ENCODE results near the gene PANK2. TPM values are rescaled to one million over a fixed set of nuclear protein-coding genes. Genes with fewer than 3 reads are reported as not detected.

PANK2 gene
- total RNA-seq, 1 donor from 2014 or later: 40.3 TPM

- Histone ChIP-seq H3K36me3 (ENCODE audit: control insufficient read depth, insufficient read depth, low read length) (peaks cover 2% of the 10 kb centered on the region), H3K4me3 (ENCODE audit: low read depth, low read length) (no peak overlapping the region), H3K27me3 (ENCODE audit: control insufficient read depth, insufficient read depth, low read length) (no peaks in the 10 kb centered on the region)
- TF ChIP-seq CTCF (IDR thresholded peaks at IDR 0.05; ENCODE audit: insufficient read depth, low read length, severe bottlenecking): no peak
- FAIRE-seq (no peak), DNase-seq (ENCODE audit: low read depth) (no peak)
Measured at GRCh38 chr20:3930265-3931206, 41.3 kb downstream of the PANK2 start.

DNA sequence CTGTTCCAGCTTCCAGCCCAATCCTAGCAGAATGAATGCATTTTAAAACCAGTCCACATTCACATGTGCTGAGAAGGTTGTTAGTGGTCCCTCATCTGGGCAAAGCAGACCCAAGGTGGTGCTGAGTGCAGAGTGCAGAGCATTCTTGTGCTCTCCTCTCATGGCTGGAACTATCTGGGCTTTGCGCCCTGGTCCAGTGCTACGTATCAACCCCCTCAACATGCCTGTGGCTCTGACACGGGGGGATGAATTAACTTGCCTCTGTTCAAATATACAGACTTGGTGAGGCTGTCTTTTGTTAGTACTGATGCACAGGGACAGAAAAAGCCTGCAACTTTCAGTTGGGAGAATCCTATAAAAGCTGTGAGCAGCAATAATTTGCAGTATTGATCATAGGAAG is 42.5 kb downstream of the PANK2 start:
- no peaks in the 10 kb centered on the region for H3K27me3 ChIP-seq (ENCODE audit: control insufficient read depth, insufficient read depth, low read length)
- no peak for DNase-seq (ENCODE audit: low read depth)
- no peak for FAIRE-seq
- TF ChIP-seq CTCF (IDR thresholded peaks at IDR 0.05; ENCODE audit: insufficient read depth, low read length, severe bottlenecking): no peak
- H3K36me3 ChIP-seq (ENCODE audit: control insufficient read depth, insufficient read depth, low read length): peaks cover 2% of the 10 kb centered on the region
- no peak overlapping the region for H3K4me3 ChIP-seq (ENCODE audit: low read depth, low read length)

- FAIRE-seq (no peak), DNase-seq (ENCODE audit: low read depth) (no peak)
- H3K4me3 ChIP-seq (ENCODE audit: low read depth, low read length): no peak overlapping the region
- H3K36me3 ChIP-seq (ENCODE audit: control insufficient read depth, insufficient read depth, low read length): peaks cover 2% of the 10 kb centered on the region
- TF ChIP-seq CTCF (IDR thresholded peaks at IDR 0.05; ENCODE audit: insufficient read depth, low read length, severe bottlenecking): no peak
- no peaks in the 10 kb centered on the region for H3K27me3 ChIP-seq (ENCODE audit: control insufficient read depth, insufficient read depth, low read length)
Measured at GRCh38 chr20:3932277-3932676, 43.1 kb downstream of the PANK2 start.

GRCh38 chr20:3932681-3933080 is 43.5 kb downstream of the PANK2 start:
- H3K36me3 ChIP-seq (ENCODE audit: control insufficient read depth, insufficient read depth, low read length): peaks cover 2% of the 10 kb centered on the region
- no peak for DNase-seq (ENCODE audit: low read depth)

DNA sequence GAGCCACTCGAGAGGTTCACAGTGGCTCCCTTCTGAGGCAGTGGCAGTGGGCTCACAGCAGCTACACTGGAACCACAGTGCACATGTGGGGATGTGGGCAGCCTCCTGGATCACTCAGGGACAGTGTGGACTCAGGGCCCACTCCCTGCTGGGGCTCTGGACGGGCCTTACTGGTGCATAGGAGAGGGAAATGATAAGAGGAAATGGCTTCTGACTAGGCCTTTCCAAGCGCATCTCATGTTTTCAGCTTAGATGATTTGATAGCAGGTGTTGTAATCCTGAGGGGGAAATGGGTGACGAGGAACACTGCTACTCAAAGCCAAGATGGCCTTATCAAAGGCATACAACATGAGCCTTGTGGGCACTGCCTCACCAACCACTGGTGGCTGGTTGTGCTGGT is 44.0 kb downstream of the PANK2 start:
- FAIRE-seq: no peak
- H3K4me3 ChIP-seq (ENCODE audit: low read depth, low read length): no peak overlapping the region
- DNase-seq (ENCODE audit: low read depth): no peak
- peaks cover 2% of the 10 kb centered on the region for H3K36me3 ChIP-seq (ENCODE audit: control insufficient read depth, insufficient read depth, low read length)
- no peaks in the 10 kb centered on the region for H3K27me3 ChIP-seq (ENCODE audit: control insufficient read depth, insufficient read depth, low read length)
- no peak for TF ChIP-seq CTCF (IDR thresholded peaks at IDR 0.05; ENCODE audit: insufficient read depth, low read length, severe bottlenecking)

More at GRCh38 chr20:3932681-3933080, 43.5 kb downstream of the PANK2 start:
- no peak for FAIRE-seq
- H3K27me3 ChIP-seq (ENCODE audit: control insufficient read depth, insufficient read depth, low read length): no peaks in the 10 kb centered on the region
- TF ChIP-seq CTCF (IDR thresholded peaks at IDR 0.05; ENCODE audit: insufficient read depth, low read length, severe bottlenecking): no peak
- H3K4me3 ChIP-seq (ENCODE audit: low read depth, low read length): no peak overlapping the region
